ENCODE data around the gene CYTH1.

GRCh38 chr17:78796517-78796900 lies 14.4 kb upstream of the CYTH1 start:
- TF ChIP-seq CTCF (IDR thresholded peaks at IDR 0.05 in 2 of 3, conservative IDR thresholded peaks at IDR 0.05 in 1 of 3; ENCODE audit: control insufficient read depth in 2 of 3, extremely low read depth in 1 of 3, insufficient read depth in 1 of 3, low read depth in 3 of 3, low read length in 3 of 3) (no peak), POLR2A (IDR thresholded peaks at IDR 0.05; ENCODE audit: low read depth, low read length) (no peak; the same call in 1 of the 2 replicates), EP300 (IDR thresholded peaks at IDR 0.05; ENCODE audit: borderline replicate concordance in 1 of 2, control insufficient read depth in 1 of 2, low read depth in 2 of 2, low read length in 2 of 2) (no peak), GATAD2B (conservative IDR thresholded peaks at IDR 0.05; ENCODE audit: low read depth) (no peak), CEBPB (IDR thresholded peaks at IDR 0.05; ENCODE audit: borderline replicate concordance in 1 of 2, low read depth in 2 of 2, low read length in 2 of 2) (no peak), ESRRA (IDR thresholded peaks at IDR 0.05; ENCODE audit: low read length) (no peak), YY1 (IDR thresholded peaks at IDR 0.05; ENCODE audit: low read depth, low read length) (no peak), HCFC1 (IDR thresholded peaks at IDR 0.05; ENCODE audit: low read length) (no peak), ATF3 (IDR thresholded peaks at IDR 0.05; ENCODE audit: borderline replicate concordance, extremely low read depth, low read depth, low read length) (no peak), POLR2AphosphoS5 (IDR thresholded peaks at IDR 0.05; ENCODE audit: low read length) (no peak), USF2 (IDR thresholded peaks at IDR 0.05; ENCODE audit: borderline replicate concordance, low read depth, low read length) (no peak), SPI1 (IDR thresholded peaks at IDR 0.05; ENCODE audit: borderline replicate concordance, insufficient read depth, low read depth, low read length) (no peak), TARDBP (IDR thresholded peaks at IDR 0.05; ENCODE audit: borderline replicate concordance) (no peak), KDM1A (IDR thresholded peaks at IDR 0.05; ENCODE audit: borderline replicate concordance) (no peak)

Data from GM12878 (cell line).